GM21360 (cell line): ENCODE measurements around the gene SET.
"Not testable (repeated sequence)": the region's sequence is repeated elsewhere in the genome, so short reads cannot be mapped to it uniquely, and the experiment has no call there.

ENCODE experiments used
- ATAC-seq: cut with Tn5 transposase; IDR thresholded peaks from one replicate; pipeline ENCODE4 v1.9.1; 2021; ENCODE audit warnings: mild to moderate bottlenecking, moderate library complexity; ENCODE audit not compliant: unreplicated experiment

The SET gene

GRCh38 chr9:128685636-128686489, 3.2 kb upstream of the SET start:
- no peak for ATAC-seq

DNA sequence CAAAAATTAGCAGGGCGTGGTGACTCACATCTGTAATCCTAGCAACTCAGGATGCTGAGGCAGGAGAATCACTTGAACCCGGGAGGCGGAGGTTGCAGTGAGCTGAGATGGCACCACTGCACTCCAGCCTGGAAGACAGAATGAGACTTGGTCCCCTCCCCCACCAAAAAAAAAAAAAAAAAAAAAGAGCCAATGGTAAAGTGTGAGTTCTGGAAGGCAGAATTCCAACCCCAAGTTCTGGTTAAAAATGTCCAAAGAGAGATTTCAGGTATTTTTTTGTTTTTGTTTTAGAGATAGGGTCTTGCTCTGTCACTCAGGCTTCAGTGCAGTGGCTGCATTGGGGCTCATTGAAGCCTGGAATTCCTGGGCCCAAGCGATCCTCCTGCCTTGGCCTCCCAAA, 1.6 kb upstream of the SET start:
- no peak for ATAC-seq

DNA sequence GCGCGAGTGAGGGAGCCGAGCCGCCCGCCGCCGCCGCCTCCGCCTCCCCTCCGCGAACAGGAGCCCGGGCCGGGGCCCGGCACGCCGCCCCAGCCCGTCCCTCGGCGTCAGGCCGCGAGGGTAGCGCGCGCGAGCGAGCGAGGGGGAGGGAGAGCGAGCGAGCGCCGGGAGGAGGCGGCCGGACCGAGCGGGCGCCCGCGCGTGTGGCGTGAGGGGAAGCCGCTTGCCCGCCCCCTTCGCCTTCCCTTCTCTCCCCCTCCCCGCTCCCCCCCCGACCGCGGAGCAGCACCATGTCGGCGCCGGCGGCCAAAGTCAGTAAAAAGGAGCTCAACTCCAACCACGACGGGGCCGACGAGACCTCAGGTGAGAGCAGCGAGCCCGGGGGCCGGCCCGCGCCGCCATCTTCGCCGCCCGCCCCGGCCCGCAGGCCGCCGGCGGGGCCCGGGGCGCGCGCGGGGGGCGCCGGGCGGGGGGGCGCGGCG, 312 bp downstream of the SET start:
- peak; percentile 24 for ATAC-seq

DNA sequence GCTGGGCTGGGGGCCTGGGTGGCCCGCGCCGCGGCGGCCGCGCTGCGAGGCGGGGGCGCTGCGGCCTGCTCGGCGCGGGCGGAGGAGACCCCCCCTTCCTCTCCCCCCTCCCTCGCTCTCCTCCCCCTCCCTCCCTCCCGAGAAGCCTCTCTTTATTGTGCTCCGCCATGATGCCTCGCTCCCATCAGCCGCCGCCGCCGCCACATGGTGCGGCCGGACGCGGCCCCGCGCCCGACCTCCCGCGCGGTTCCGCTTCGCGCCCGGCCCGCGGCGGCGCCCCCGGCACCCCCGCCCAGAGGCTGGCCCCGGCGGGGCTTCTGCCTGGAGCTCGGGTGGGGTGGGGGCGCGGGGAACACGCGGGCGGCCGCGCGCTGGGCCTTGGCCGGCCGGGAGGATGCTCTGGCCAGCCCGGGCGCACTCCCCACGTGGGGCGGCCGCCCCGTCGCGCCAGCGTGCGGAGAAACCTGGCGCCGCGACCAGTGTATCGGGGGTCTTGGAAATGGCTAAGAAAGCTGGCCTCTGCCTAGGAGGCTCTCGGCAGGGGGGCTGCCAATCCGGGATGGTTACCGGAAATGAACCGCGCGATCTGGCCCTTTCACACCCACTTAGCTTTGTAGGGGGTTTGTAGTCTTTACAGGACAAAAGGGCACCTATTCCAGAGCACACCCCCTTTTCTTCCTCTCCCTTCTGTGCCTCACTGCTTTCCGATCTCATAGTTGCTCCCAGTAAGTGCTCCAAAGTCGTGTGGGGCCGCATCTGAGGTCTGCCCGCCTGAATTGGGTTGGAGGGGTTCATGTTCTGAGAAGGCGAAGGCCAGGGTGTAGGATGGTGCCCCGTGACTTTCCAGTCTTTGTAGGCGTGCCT, 1.0 kb downstream of the SET start:
- no peak for ATAC-seq

DNA sequence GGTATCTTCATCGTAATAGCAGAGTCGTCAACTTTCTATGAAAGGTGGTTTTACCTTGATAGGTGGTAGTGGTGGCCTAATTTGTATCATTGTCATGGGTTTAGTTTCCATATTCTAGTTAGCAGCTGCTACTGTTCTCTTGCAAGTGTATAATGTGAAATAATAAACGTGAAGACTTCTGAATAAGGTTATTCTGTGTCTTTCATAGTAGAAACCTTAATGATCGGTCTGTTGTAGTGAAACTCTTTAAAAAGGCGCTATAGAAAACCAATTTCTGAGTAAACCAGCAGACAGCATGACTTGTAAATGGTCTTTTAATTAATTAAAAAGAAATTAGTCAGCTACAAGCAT, 1.6 kb downstream of the SET start:
- no peak for ATAC-seq

DNA sequence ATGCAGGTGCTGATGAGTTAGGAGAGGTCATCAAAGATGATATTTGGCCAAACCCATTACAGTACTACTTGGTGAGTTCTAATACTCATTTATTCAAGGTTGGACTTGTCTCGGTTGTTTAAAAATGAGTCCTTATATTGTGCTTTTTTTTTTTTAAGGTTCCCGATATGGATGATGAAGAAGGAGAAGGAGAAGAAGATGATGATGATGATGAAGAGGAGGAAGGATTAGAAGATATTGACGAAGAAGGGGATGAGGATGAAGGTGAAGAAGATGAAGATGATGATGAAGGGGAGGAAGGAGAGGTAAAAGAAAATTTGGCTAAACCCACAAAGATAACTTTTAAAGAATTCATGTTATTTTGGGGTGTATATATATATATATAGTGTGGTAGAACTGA, 4.7 kb downstream of the SET start:
- ATAC-seq: not testable (repeated sequence)

DNA sequence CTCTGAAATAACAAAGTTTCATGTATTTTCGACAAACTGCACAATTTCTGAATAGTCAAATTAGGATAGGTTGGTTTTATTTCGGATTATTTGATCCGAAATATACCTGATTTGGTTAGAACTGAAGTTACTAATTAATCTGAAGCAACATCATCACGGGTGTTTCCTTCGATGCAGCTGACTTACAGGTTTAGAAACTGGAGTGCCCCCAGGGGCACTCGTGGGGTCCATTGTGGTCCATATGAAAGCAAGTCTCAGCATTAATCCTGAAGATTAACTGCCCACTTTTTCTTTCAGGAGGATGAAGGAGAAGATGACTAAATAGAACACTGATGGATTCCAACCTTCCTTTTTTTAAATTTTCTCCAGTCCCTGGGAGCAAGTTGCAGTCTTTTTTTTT, 5.3 kb downstream of the SET start:
- no peak for ATAC-seq

- ATAC-seq: no peak
These were observed 8.1 kb downstream of the SET start for GRCh38 chr9:128696923-128697707.

DNA sequence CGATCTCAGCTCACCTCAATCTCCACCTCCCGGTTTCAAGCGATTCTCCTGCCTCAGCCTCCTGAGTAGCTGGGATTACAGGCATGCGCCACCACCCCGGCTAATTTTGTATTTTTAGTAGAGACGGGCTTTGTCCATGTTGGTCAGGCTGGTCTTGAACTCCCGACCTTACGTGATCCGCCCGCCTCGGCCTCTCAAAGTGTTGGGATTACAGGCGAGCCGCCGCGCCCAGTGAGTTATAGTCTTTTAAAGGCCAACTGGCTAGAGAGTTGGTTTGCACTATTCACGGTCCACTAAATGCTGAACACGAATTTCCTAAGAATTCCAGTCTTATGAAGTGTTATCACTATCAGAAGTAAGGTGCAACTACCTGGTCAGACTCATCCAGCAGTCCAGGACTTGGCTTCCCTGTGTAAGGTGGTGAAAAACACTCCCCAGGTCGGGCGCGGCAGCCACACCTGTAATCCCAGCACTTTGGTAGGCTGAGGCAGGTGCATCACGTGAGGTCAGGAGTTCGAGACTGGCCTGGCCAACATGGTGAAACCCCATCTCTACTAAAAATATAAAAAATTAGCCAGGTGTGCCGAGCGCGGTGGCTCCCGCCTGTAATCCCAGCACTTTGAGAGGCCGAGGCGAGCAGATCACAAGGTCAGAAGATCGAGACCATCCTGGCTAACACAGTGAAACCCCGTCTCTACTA, 10.2 kb downstream of the SET start:
- ATAC-seq: not testable (repeated sequence)

GRCh38 chr9:128701227-128701854, 12.3 kb downstream of the SET start:
- no peak for ATAC-seq

- ATAC-seq: no peak
These were observed 13.5 kb downstream of the SET start, which contains the start of gene PKN3 for GRCh38 chr9:128702445-128702948. PKN3 (plus strand) TSS chr9:128702503; CDS start chr9:128702916, 413 bp downstream.

- no peak for ATAC-seq
These were observed 14.1 kb downstream of the SET start for GRCh38 chr9:128702949-128703615.

DNA sequence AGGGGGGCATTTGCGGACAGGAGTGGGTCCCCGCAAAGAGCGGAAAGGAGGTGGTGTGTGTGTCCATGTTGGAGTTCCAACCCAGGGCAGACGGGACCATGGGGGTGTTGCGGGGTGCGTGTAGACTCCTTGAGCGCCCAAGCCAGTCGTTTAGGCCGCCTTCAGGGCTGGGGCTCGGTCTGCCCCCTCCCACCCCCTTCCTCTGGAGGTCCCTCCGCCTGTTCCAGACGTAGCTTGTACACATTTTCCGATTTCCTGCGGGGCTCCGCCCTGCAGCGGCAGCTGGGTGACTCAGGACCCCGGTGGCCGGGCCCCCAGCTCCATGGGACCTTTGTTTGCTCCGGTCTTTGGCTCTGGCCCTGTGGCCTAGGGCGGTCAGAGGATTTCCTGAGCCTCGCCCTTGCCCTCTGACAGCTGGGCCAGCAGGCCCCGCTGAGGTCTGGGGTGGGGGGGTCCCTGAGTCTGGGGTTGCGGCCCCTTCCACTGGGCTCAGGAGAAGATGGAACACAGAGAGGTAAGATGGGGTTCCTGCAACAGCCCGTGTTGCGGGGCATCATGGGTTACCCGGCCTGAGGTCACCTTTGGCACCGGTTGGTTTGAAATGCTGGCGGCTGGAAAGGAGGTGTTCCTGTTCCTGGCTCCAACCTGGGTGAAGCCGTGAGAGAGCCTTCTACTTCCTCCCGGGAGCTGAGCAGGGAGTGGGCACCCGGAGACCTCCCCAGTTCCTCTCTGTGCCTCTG, 14.8 kb downstream of the SET start:
- ATAC-seq: no peak

- no peak for ATAC-seq
These were observed 15.3 kb downstream of the SET start for GRCh38 chr9:128704356-128704670.

DNA sequence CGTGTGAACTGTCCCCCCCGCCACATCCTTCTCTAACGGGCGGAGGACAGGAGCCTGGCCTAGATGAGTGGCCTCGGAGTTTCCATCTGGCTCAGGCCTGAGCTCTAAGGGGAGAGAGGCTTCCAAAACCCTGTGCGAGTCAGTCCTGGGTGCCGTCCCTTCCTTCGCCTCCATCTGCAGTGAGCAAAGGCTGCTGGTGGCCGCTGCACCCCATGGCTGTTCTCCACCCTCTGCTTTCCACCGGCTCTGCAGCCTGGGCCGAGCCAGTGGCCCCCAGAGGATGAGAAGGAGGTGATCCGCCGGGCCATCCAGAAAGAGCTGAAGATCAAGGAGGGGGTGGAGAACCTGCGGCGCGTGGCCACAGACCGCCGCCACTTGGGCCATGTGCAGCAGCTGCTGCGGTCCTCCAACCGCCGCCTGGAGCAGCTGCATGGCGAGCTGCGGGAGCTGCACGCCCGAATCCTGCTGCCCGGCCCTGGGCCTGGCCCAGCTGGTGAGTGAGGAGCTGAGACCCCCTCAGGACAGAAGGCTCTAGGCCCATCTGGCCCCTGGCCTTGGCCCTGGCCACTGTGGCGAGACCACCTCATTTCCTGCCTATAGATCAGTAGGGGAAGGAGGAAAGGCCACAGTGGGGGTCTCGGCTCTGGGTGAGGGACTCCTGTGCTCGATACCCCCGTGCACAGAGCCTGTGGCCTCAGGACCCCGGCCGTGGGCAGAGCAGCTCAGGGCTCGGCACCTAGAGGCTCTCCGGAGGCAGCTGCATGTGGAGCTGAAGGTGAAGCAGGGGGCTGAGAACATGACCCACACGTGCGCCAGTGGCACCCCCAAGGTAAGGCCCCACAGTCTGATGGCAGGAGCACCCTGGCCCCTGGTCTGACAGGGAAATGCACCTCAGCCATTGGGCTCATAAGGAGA, 16.3 kb downstream of the SET start:
- ATAC-seq: no peak

- ATAC-seq: no peak
These were observed 17.0 kb downstream of the SET start for GRCh38 chr9:128706045-128706444.

- no peak for ATAC-seq
These were observed 17.8 kb downstream of the SET start for GRCh38 chr9:128706671-128707381.
